Right renal cortex interstitium (tissue), 3 donors: ENCODE measurements around the gene ARIH2. TPM values are rescaled to one million over a fixed set of nuclear protein-coding genes. Genes with fewer than 3 reads are reported as not detected.

Experiments
- DNase-seq, 3 donors: peaks; one replicate each; pipeline ENCODE4 v3.0.0-alpha.2; 2013; ENCODE audit warnings: low read depth in 3 of 3, low spot score in 2 of 3
- polyA plus RNA-seq, 3 donors: library from polyadenylated mRNA; unstranded; fragments of 120-200 nt; gene quantifications; one replicate each; pipeline ENCODE4 v1.2.1, GENCODE V29; 2013; ENCODE audit not compliant: insufficient read length in 3 of 3

The ARIH2 gene
- polyA plus RNA-seq, 3 donors, result 67.7 to 76.3 (median 70.4) TPM

DNA sequence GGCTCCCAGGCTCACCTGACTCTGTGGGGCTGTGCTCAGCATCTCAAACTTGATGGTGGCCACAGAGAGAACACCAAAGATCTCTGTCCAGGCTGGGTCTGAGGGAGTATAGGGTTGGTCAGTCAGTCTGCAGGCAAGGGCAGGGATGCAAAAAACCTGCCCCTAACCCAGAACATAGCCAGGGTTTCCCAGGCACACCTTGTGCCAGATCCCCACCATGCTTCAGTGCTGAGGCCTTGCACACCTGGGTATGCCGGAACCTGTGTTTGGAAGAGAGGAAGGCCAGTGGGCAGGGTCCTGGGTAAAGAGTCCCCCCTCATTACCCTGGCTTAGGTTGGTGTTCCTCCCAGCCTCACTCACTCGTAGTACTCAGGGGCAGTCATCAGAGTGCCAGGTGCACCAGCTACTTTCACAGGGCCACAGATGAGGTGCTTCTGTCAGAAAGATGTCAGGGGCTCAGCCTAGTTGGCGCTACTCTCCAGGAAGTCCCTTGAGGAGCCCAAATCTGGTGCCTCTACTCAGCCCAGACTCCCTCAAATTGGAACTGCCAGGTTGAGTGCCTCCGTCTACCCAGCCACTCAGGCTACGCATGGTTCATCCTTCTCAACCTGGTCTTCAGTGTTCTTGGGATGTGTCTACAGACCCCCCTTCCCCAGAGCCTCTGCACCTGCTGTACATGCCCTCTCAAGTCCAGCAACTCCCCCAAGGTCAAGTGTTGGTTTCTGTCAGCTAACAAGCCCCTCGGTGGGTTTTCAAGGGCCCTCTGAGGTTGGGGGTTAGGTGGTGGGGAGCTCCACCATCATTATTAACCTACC lies 98.0 kb downstream of the ARIH2 start:
- no peak for DNase-seq

GRCh38 chr3:49017229-49017970 lies 98.8 kb downstream of the ARIH2 start:
- DNase-seq, result no peak

DNA sequence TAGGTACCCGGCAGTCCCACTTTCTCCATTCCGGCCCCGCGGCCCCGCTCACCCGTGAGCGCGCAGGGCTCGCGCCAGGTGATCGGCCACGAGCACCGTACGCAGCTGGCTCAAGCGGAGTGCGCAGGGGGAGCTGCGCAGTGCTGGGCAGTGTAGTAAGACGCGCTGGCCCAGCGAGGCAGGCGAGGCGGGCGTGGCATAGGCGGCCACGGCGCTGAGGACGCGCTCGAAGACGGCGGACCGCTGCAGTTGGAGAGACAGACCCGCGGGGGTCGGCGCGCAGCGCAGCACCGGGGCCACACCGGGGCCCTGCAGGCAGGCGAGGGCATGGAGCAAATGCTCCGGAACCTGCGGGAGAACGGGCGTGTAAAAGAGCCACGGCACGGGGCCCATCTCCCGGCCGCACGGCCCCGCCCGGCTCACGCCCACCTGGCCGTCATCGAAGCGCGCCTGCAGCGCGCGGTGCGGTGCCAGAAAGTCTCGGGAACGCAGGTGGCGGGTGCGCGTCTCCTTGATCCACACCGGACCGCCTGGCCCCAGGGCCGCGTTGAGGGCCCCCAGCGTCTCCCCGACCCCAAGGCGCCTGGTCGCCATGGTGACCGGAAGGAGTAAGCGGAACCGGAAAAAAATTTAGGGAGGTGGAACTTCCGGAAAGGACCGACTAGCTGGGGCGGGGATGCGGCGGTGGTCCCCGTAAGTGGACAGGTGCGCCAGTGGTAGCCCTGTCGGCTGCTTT lies 99.5 kb downstream of the ARIH2 start, which contains the start of gene DALRD3:
DALRD3 (minus strand) TSS at position 610 of the 736 bp plus-strand sequence; CDS start at position 594, 16 bp downstream.
- DNase-seq, result no peak

GRCh38 chr3:49018707-49019006 lies 100.0 kb downstream of the ARIH2 start:
- no peak for DNase-seq

DNA sequence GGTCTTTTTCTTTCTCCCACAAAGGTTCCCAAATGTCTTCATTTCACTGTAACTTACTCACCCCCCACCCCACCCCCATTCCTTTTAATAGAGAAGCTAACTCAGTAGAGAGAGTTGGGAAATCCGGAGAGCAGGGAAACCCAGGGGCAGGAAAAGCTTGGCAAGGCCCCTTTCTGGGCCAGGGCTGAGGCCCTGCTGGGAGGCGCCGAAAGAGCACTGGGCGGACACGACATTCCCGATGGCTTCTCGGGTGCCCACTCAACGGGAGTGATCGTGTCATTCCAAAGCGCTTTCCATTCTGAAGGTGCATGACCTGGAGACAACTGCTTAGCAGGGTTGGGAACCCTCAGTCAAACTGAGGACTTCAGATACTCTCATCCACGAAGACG lies 101.3 kb downstream of the ARIH2 start:
- DNase-seq, result no peak

- no peak for DNase-seq
Observed at GRCh38 chr3:49020330-49021212, 101.9 kb downstream of the ARIH2 start.

DNA sequence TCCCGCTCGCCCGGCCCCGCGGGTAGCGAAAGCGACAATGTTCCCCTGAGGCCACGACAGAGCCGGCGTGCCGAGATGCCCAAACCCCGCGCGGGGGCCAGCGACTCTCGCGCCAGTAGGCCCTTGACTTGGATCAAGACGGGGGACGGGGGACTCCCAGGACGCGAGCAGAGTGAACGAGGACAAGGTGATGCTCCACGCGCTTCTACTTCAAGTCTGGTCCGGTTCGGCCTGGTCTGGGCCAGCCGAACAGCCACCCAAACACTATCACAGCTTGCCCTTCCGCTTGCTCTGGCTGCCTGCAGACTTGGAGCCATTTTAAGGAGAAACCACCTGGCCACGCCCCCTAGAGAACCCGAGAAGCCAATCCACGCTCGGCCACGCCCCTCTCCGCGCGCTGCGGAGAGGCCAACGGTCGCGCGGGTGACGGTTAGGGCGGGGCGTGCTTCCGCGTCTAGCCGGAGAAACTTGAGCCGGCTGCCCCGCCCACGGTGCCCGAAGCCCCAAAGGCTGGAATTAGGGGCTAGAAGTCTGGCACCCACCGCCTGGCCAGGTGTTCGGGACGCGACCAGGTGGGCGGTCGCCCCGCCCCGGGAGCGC lies 102.7 kb downstream of the ARIH2 start:
- peak; percentile 96 to 97 (median 96) for DNase-seq

GRCh38 chr3:49021813-49022687 lies 103.4 kb downstream of the ARIH2 start, which contains the start of gene NDUFAF3:
Gene NDUFAF3, plus strand, starts transcription at chr3:49022121. Its CDS starts 24 bp downstream, at chr3:49022145.
- DNase-seq, result peak in 2 of 3 donors; percentile 84

DNA sequence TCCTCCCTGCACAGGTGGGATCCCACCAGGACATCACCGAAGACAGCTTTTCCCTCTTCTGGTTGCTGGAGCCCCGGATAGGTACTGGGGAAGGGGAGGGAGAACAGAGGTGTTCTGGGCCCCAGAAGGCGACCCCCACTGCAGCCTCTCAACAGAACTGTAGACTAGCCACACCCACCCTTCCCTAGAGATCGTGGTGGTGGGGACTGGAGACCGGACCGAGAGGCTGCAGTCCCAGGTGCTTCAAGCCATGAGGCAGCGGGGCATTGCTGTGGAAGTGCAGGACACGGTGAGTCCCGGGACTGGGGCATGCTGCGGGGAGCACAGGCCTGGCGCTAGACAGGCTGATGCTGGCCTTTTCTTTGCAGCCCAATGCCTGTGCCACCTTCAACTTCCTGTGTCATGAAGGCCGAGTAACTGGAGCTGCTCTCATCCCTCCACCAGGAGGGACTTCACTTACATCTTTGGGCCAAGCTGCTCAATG lies 104.1 kb downstream of the ARIH2 start:
- no peak for DNase-seq

DNA sequence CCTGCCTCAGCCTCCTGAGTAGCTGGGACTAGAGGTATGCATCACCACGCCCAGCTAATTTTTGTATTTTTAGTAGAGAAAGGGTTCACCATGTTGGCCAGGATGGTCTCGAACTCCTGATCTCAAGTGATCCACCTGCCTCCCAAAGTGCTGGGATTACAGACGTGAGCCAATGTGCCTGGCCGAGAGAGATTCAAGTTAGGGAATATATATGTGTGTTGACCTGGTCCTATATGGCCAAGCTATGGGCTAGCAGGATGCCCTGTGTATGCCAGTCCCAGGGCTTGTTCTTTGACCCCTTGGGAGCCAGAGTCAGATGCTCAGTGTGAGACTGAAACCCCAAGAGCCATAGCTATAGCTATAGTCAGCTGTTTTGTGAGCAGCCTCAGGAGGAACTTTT lies 105.1 kb downstream of the ARIH2 start:
- DNase-seq, result no peak

- DNase-seq, result no peak
Observed at GRCh38 chr3:49024449-49024848, 105.8 kb downstream of the ARIH2 start.

DNA sequence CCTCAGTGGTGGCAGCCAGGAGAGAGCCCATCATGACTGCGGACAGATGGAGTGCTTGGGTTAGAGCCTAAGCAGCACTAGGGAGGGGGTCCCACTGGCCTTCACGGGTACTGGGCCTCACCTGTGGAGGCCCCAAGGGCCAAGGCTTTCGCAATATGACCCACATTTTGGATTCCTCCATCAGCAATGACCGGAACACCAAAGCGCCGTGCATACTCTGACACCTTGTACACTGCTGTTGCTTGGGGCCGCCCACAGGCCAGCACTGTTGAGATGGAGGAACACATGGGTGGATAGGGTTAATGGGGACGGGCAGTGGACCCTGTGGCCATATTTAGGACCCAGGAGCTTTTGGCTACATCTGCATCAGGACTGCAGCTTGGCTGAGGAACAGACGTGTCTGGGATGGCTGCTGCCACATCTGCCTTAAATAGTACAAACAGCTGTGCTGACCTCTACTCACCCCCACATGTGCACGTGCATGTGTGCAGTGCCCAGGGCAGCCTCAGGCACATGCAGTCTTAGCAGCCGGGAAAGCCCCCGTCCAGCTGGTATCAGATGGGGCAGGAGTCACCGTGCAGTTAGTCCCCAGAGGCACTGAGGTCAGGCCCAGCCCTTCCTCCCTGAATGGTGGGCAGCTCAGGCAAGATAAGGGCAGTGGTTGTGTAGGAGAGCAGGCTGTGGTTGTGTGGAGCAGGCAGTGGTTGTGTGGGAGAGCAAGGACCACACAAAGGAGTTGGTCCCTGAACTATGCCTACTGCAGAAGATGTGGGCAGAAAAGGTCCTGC lies 106.6 kb downstream of the ARIH2 start:
- no peak for DNase-seq

GRCh38 chr3:49025793-49026520 lies 107.3 kb downstream of the ARIH2 start:
- no peak for DNase-seq

GRCh38 chr3:49026536-49026935 lies 107.9 kb downstream of the ARIH2 start:
- DNase-seq, result no peak

- DNase-seq, result no peak
Observed at GRCh38 chr3:49027634-49028033, 109.0 kb downstream of the ARIH2 start.

- DNase-seq, result no peak
Observed at GRCh38 chr3:49028298-49028672, 109.6 kb downstream of the ARIH2 start.
